Type B pancreatic cell (in vitro differentiated cells): ENCODE data around the gene TMED6. TPM values are rescaled to one million over a fixed set of nuclear protein-coding genes. Genes with fewer than 3 reads are reported as not detected.
"Not testable (repeated sequence)": the region's sequence is repeated elsewhere in the genome, so short reads cannot be mapped to it uniquely, and the experiment has no call there.

ENCODE experiments used
- DNase-seq: peaks from one replicate; pipeline ENCODE4 v3.0.0; 2021; ENCODE audit warnings: mixed read lengths; ENCODE audit not compliant: unreplicated experiment; ENCODE audit errors: extremely low spot score
- H3K27ac Mint-ChIP-seq: 2 replicates; pipeline ENCODE4 v1.8.0; 2021; ENCODE audit warnings: mild to moderate bottlenecking, mixed read lengths
- H3K27me3 Mint-ChIP-seq: 2 replicates; pipeline ENCODE4 v1.8.0; 2021; ENCODE audit warnings: mixed read lengths
- H3K36me3 Mint-ChIP-seq: 2 replicates; pipeline ENCODE4 v1.8.0; 2021; ENCODE audit warnings: mixed read lengths
- H3K4me1 Mint-ChIP-seq: one replicate; pipeline ENCODE4 v1.8.0; 2021; ENCODE audit warnings: mixed read lengths; ENCODE audit not compliant: unreplicated experiment
- H3K4me3 Mint-ChIP-seq: 2 replicates; pipeline ENCODE4 v1.8.0; 2021; ENCODE audit warnings: mild to moderate bottlenecking, mixed read lengths
- H3K9me3 Mint-ChIP-seq: 2 replicates; pipeline ENCODE4 v1.8.0; 2021; ENCODE audit warnings: mixed read lengths
- CTCF ChIP-seq: fragments of 200-600 bp; sonication (generic); conservative IDR thresholded peaks from 2 replicates; pipeline ENCODE4 v1.5.0; 2021; ENCODE audit warnings: antibody characterized with exemption, mild to moderate bottlenecking
- total RNA-seq: library from RNA; stranded (reverse); gene quantifications from 2 replicates; pipeline ENCODE4 v1.2.1, GENCODE V29; 2021; ENCODE audit warnings: low replicate concordance

TMED6 gene
- total RNA-seq, 1 donor from 2014 or later = 5.3 TPM

GRCh38 chr16:69306031-69306430 is 45.6 kb downstream of the TMED6 start:
- no peak for DNase-seq
- Mint-ChIP-seq H3K4me3 (no peak overlapping the region), H3K27ac (no peak overlapping the region), H3K36me3 (peaks cover 7% of the 10 kb centered on the region), H3K27me3 (no peaks in the 10 kb centered on the region), H3K9me3 (no peaks in the 10 kb centered on the region), H3K4me1 (peaks cover 11% of the 10 kb centered on the region)
- TF ChIP-seq CTCF = no peak

- Mint-ChIP-seq H3K27me3 (no peaks in the 10 kb centered on the region), H3K9me3 (no peaks in the 10 kb centered on the region), H3K27ac (no peak overlapping the region), H3K4me3 (no peak overlapping the region), H3K36me3 (peaks cover 13% of the 10 kb centered on the region), H3K4me1 (peaks cover 5% of the 10 kb centered on the region)
- DNase-seq = peak; percentile 13
- TF ChIP-seq CTCF = no peak
These were observed 49.3 kb downstream of the TMED6 start for GRCh38 chr16:69302301-69302700.

GRCh38 chr16:69301861-69302260 is 49.7 kb downstream of the TMED6 start:
- no peak for TF ChIP-seq CTCF
- Mint-ChIP-seq H3K4me3 (no peak overlapping the region), H3K36me3 (peaks cover 12% of the 10 kb centered on the region), H3K27me3 (no peaks in the 10 kb centered on the region), H3K27ac (no peak overlapping the region), H3K4me1 (peaks cover 5% of the 10 kb centered on the region), H3K9me3 (no peaks in the 10 kb centered on the region)
- no peak for DNase-seq

- H3K27me3 Mint-ChIP-seq = no peaks in the 10 kb centered on the region
- no peaks in the 10 kb centered on the region for H3K9me3 Mint-ChIP-seq
- TF ChIP-seq CTCF = no peak
- DNase-seq = no peak
- H3K36me3 Mint-ChIP-seq = peaks cover 12% of the 10 kb centered on the region
- peaks cover 5% of the 10 kb centered on the region for H3K4me1 Mint-ChIP-seq
- H3K27ac Mint-ChIP-seq = no peak overlapping the region
- H3K4me3 Mint-ChIP-seq = no peak overlapping the region
These were observed 50.4 kb downstream of the TMED6 start for GRCh38 chr16:69301187-69301586.

- H3K27me3 Mint-ChIP-seq = no peaks in the 10 kb centered on the region
- peaks cover 16% of the 10 kb centered on the region for H3K36me3 Mint-ChIP-seq
- H3K9me3 Mint-ChIP-seq = no peaks in the 10 kb centered on the region
- no peak for TF ChIP-seq CTCF
- no peak for DNase-seq
- H3K4me1 Mint-ChIP-seq = no peaks in the 10 kb centered on the region
- no peak overlapping the region for H3K4me3 Mint-ChIP-seq
- H3K27ac Mint-ChIP-seq = no peak overlapping the region
These were observed 53.3 kb downstream of the TMED6 start for GRCh38 chr16:69298261-69298660.

GRCh38 chr16:69296771-69297170 is 54.8 kb downstream of the TMED6 start:
- DNase-seq, H3K27me3 Mint-ChIP-seq, H3K9me3 Mint-ChIP-seq, H3K4me3 Mint-ChIP-seq, H3K4me1 Mint-ChIP-seq, H3K27ac Mint-ChIP-seq: not testable (repeated sequence)
- peaks cover 13% of the 10 kb centered on the region for H3K36me3 Mint-ChIP-seq
